Naive thymus-derived CD8-positive, alpha-beta T cell (primary cell): ENCODE data around the gene REEP6. TPM values are rescaled to one million over a fixed set of nuclear protein-coding genes. Genes with fewer than 3 reads are reported as not detected.

ENCODE experiments used
- ATAC-seq, 2 donors: fragments of 150-1000 bp; cut with Tn5 transposase in 1 of 2; sonication (Bioruptor Pico), chemical (Tn5 transposase) in 1 of 2; 1 replicate in 1 of 2; 2 replicates in 1 of 2; pipeline ENCODE4 v1.10.0; 2021; ENCODE audit warnings: mild to moderate bottlenecking in 2 of 2, moderate library complexity in 2 of 2
- POLR2A ChIA-PET: fragments of 350-600 bp; sonication (Branson Sonifier 250); formaldehyde crosslinking; loops from one replicate; lab custom pipeline; 2021; ENCODE audit warnings: antibody characterized with exemption; lab: Charles Lee
- DNase-seq, 10 donors: peaks; one replicate each; pipeline versions ENCODE4 v3.0.0 to v3.0.0-alpha.2; 2020 to 2022
- H3K27ac Mint-ChIP-seq, 10 donors: one replicate each; pipeline ENCODE4 v1.8.0; 2020 to 2022; ENCODE audit warnings: mild to moderate bottlenecking in 10 of 10, mixed read lengths in 10 of 10, moderate library complexity in 4 of 10, inconsistent platforms in 1 of 10
- H3K27me3 Mint-ChIP-seq, 5 donors: one replicate each; pipeline ENCODE4 v1.8.0; 2021 to 2022; ENCODE audit warnings: mixed read lengths in 5 of 5
- H3K36me3 Mint-ChIP-seq, 3 donors: one replicate each; pipeline ENCODE4 v1.8.0; 2020 to 2022; ENCODE audit warnings: mixed read lengths in 3 of 3, mild to moderate bottlenecking in 2 of 3, inconsistent platforms in 1 of 3
- H3K4me1 Mint-ChIP-seq, 4 donors: one replicate each; pipeline ENCODE4 v1.8.0; 2021 to 2022; ENCODE audit warnings: mixed read lengths in 4 of 4
- H3K4me3 Mint-ChIP-seq, 10 donors: one replicate each; pipeline ENCODE4 v1.8.0; 2020 to 2022; ENCODE audit warnings: mild to moderate bottlenecking in 10 of 10, mixed read lengths in 10 of 10, moderate library complexity in 6 of 10, inconsistent platforms in 1 of 10
- H3K9me3 Mint-ChIP-seq, 9 donors: one replicate each; pipeline ENCODE4 v1.8.0; 2020 to 2022; ENCODE audit warnings: mixed read lengths in 9 of 9, mild to moderate bottlenecking in 3 of 9, inconsistent platforms in 1 of 9, moderate library complexity in 1 of 9
- polyA plus RNA-seq, 3 donors: library from polyadenylated mRNA; unstranded; fragments of 300-500 nt; fragmentation: Illumina TruSeq; gene quantifications; one replicate each; pipeline ENCODE4 v1.2.3, GENCODE V29; 2021
- total RNA-seq, 8 experiments: library from RNA in 2 of 8; stranded (reverse) in 2 of 8; gene quantifications; one replicate each; pipeline ENCODE4 v1.2.3 and lab custom pipeline; 2021 to 2026

Gene REEP6
- total and polyA plus RNA-seq, 5 experiments from 2014 or later: 4.7 to 7.7 (median 4.9) TPM

GRCh38 chr19:1486720-1487575 is 4.0 kb upstream of the REEP6 start:
- H3K36me3 Mint-ChIP-seq: no peaks in the 10 kb centered on the region
- ATAC-seq (no peak), DNase-seq (peak in 1 of 10 donors; percentile 42)
- H3K4me3 Mint-ChIP-seq: no peak overlapping the region
- no peaks in the 10 kb centered on the region for H3K9me3 Mint-ChIP-seq
- H3K27ac Mint-ChIP-seq: peak overlapping the region in 1 of 10 donors; percentile 5
- POLR2A ChIA-PET: interaction anchor here (0.6 kb wide), 1 partner anchor 750 kb away, joined by 3 read pairs; no protein-coding TSS in a partner anchor
- peaks cover 8 to 19% (median 15%) of the 10 kb centered on the region in 4 donors for H3K4me1 Mint-ChIP-seq
- no peaks in the 10 kb centered on the region for H3K27me3 Mint-ChIP-seq

GRCh38 chr19:1487576-1488281 is 3.3 kb upstream of the REEP6 start:
- POLR2A ChIA-PET: interaction anchor here (0.6 kb wide), 1 partner anchor 749 kb away, joined by 3 read pairs; no protein-coding TSS in a partner anchor

GRCh38 chr19:1488282-1488601 is 2.7 kb upstream of the REEP6 start:
- Mint-ChIP-seq H3K4me1 (peaks cover 8 to 22% (median 15%) of the 10 kb centered on the region in 4 donors), H3K9me3 (no peaks in the 10 kb centered on the region), H3K4me3 (no peak overlapping the region), H3K27ac (no peak overlapping the region), H3K27me3 (no peaks in the 10 kb centered on the region), H3K36me3 (no peaks in the 10 kb centered on the region)
- ATAC-seq (no peak), DNase-seq (no peak)
- POLR2A ChIA-PET: interaction anchor here (0.9 to 1.9 kb wide), 2 partner anchors 10 to 14 kb away, joined by 3 to 5 read pairs; no protein-coding TSS in a partner anchor

More at GRCh38 chr19:1487576-1488281, 3.3 kb upstream of the REEP6 start:
- Mint-ChIP-seq H3K36me3 (no peaks in the 10 kb centered on the region), H3K27me3 (no peaks in the 10 kb centered on the region), H3K4me1 (peaks cover 8 to 22% (median 15%) of the 10 kb centered on the region in 4 donors), H3K27ac (no peak overlapping the region), H3K9me3 (no peaks in the 10 kb centered on the region), H3K4me3 (no peak overlapping the region)
- ATAC-seq: no peak
- DNase-seq: peak in 1 of 10 donors; percentile 56

GRCh38 chr19:1489463-1490310 is 1.3 kb upstream of the REEP6 start:
- Mint-ChIP-seq H3K27ac (peak overlapping the region in 8 of 10 donors; percentile 8 to 85 (median 48)), H3K36me3 (no peaks in the 10 kb centered on the region), H3K4me1 (peaks cover 8 to 22% (median 15%) of the 10 kb centered on the region in 4 donors), H3K9me3 (no peaks in the 10 kb centered on the region), H3K27me3 (no peaks in the 10 kb centered on the region), H3K4me3 (peak overlapping the region; percentile 65 to 86 (median 74))
- peak in 1 of 10 donors; percentile 40 for DNase-seq
- POLR2A ChIA-PET: interaction anchor here (0.6 to 2.2 kb wide), 7 partner anchors 13 to 468 kb away, joined by 3 to 10 read pairs (median 4); no protein-coding TSS in a partner anchor
- no peak for ATAC-seq

- Mint-ChIP-seq H3K36me3 (no peaks in the 10 kb centered on the region), H3K4me3 (peak within 1 kb of the TSS; percentile 85 to 93 (median 88)), H3K27ac (peak within 1 kb of the TSS; percentile 14 to 97 (median 89)), H3K27me3 (no peaks in the 10 kb centered on the region), H3K9me3 (no peaks in the 10 kb centered on the region), H3K4me1 (peaks cover 8 to 22% (median 15%) of the 10 kb centered on the region in 4 donors)
- POLR2A ChIA-PET: interaction anchor here (0.5 to 2.2 kb wide), 19 partner anchors 8 to 1692 kb away, joined by 3 to 14 read pairs (median 3); partner anchors contain the start of genes C19orf25, CIRBP and NDUFS7
- DNase-seq: peak; percentile 94 to 100 (median 98)
- ATAC-seq: peak; percentile 84 to 88
Observed at GRCh38 chr19:1490311-1491113, 469 bp upstream of the REEP6 start, which contains the start of gene PCSK4. Gene PCSK4 (minus strand): TSS chr19:1490350. CDS start chr19:1490346, 4 bp downstream.

GRCh38 chr19:1491849-1492170 is 829 bp downstream of the REEP6 start:
- POLR2A ChIA-PET: interaction anchor here (0.6 to 2.2 kb wide), 6 partner anchors 12 to 413 kb away, joined by 3 to 14 read pairs (median 6); partner anchors contain the start of genes C19orf25 and CIRBP
- Mint-ChIP-seq H3K4me1 (peaks cover 11 to 22% (median 15%) of the 10 kb centered on the region in 4 donors), H3K4me3 (peak overlapping the region; percentile 72 to 86 (median 80)), H3K27ac (peak overlapping the region in 4 of 10 donors; percentile 32 to 83 (median 44)), H3K9me3 (no peaks in the 10 kb centered on the region), H3K27me3 (peaks cover 0 to 2% (median 0%) of the 10 kb centered on the region in 5 donors), H3K36me3 (no peaks in the 10 kb centered on the region)
- DNase-seq (no peak), ATAC-seq (no peak)

GRCh38 chr19:1492474-1493006 is 1.6 kb downstream of the REEP6 start:
- DNase-seq: no peak
- H3K4me1 Mint-ChIP-seq: peaks cover 11 to 22% (median 15%) of the 10 kb centered on the region in 4 donors
- no peak for ATAC-seq
- H3K27me3 Mint-ChIP-seq: peaks cover 0 to 2% (median 0%) of the 10 kb centered on the region in 5 donors
- POLR2A ChIA-PET: no interaction called here
- peak overlapping the region in 7 of 10 donors; percentile 28 to 85 (median 77) for H3K4me3 Mint-ChIP-seq
- no peak overlapping the region for H3K27ac Mint-ChIP-seq
- no peaks in the 10 kb centered on the region for H3K36me3 Mint-ChIP-seq
- H3K9me3 Mint-ChIP-seq: no peaks in the 10 kb centered on the region

GRCh38 chr19:1494115-1494815 is 3.3 kb downstream of the REEP6 start:
- peak in 1 of 10 donors; percentile 53 for DNase-seq
- H3K4me3 Mint-ChIP-seq: no peak overlapping the region

GRCh38 chr19:1495051-1495798 is 4.2 kb downstream of the REEP6 start:
- POLR2A ChIA-PET: no interaction called here
- ATAC-seq: no peak

More at GRCh38 chr19:1494115-1494815, 3.3 kb downstream of the REEP6 start:
- Mint-ChIP-seq H3K9me3 (no peaks in the 10 kb centered on the region), H3K4me1 (peaks cover 10 to 20% (median 14%) of the 10 kb centered on the region in 4 donors), H3K27ac (no peak overlapping the region), H3K36me3 (no peaks in the 10 kb centered on the region), H3K27me3 (peaks cover 0 to 2% (median 0%) of the 10 kb centered on the region in 5 donors)
- ATAC-seq: no peak
- POLR2A ChIA-PET: no interaction called here

More at GRCh38 chr19:1495051-1495798, 4.2 kb downstream of the REEP6 start:
- H3K4me3 Mint-ChIP-seq: no peak overlapping the region
- peaks cover 0 to 2% (median 0%) of the 10 kb centered on the region in 5 donors for H3K27me3 Mint-ChIP-seq
- H3K9me3 Mint-ChIP-seq: no peaks in the 10 kb centered on the region
- H3K4me1 Mint-ChIP-seq: peaks cover 7 to 14% (median 8%) of the 10 kb centered on the region in 4 donors
- DNase-seq: no peak
- no peaks in the 10 kb centered on the region for H3K36me3 Mint-ChIP-seq
- H3K27ac Mint-ChIP-seq: peak overlapping the region in 1 of 10 donors; percentile 17
